Endothelial cell of hepatic sinusoid (primary cell): Measurements from ENCODE around the gene GORASP2.

Experiments
- in situ Hi-C: cut with HindIII; loops from 2 replicates; pipeline ENCODE4 v1.10.0; 2017; ENCODE audit warnings: low sequenced_read_pairs

The GORASP2 gene

DNA sequence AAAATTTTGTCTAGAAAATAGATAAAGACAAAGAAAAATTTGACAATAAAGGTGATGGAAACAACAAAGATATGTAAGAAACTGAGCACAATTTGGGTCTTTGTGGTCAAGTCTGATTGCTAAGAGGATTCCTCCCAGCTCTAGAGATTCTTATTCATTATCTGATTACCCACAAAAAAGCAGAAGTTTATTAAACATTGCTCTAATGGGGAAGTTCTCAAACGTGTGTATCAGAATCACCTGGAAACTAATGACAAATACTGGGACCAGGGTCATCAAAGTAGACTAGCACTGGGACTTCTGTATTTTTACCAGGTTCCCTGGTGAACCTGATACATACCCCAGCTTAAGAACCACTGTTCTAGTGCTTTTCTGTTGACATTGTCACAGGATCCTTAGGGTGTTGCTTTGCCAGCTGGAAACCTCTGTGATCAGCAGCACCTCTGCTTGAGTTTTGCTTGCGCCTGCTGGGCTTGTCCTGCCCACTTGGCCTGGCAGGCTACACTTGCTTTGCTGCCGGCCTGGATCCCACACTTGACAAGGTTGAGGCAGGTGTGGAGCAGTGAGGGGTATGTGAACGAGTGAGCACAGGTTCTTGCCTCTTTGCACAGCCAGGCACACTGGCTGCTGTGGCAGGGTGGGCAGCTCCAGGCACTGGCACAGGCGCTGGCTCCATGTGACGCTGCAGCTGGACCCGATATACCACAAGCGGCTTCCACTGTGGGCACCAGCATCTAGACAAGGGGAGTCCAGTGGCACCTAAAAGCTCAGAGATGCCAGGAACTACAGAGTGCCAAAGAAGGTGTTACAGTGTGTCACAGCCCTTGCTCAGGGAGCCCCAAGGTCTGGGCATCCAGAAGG is 6.2 kb upstream of the GORASP2 start:
- in situ Hi-C loops = no loop called here

DNA sequence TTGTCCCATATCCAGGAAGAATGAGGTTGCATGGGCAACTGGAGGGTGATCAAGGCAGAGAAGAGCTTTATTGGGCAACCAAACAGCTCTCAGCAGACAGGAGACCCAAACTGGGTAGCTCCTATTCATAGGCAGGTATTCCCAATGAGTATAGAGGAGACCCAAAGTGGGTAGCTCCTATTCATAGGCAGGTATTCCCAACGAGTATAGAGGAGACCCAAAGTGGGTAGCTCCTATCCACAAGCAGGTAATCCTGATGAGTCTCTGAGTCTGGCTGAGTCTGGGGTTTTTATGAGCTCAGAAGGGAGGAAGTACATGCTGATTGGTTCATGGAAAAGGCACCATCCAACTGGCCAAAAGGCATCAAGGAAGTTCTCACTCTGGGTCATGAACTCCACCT is 5.3 kb upstream of the GORASP2 start:
- in situ Hi-C loops = no loop called here

DNA sequence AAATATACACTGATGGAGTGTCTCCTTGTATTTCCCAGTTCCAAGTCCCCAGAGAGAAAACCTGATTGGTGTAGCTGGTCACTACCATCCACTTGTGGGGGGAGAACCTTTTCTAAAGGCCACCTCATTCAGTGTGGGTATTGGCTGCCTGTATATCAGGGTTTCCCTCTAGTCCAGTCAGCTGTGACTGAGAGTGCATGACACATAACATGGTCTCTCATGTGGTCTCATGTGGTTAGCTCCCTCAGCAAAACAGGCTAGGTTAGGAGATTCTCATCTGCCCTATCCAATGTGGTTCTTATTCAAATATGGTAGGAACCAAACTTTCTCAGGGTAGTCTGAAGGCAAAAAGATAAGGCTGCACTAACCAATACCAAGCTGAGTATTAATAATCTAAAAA is 4.1 kb upstream of the GORASP2 start:
- in situ Hi-C loops = no loop called here

DNA sequence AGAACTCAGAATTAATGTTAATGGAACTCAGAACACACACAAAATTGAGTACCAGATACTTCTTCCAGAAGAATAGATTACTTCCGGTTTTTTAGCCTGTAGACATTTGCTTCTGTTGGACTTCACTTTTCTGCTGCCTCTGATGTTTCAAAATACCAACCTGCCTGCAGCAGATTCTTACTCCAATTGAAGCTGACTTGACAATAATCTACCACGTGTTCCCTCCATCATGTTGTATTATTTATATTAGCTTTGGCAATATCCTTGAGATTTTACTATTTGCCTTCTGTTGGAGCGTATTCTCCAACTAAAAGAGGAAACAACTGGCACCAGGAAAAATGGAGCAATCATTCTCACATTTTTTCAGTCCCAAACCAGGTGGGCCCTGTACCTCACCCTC is 3.1 kb upstream of the GORASP2 start:
- in situ Hi-C loops = no loop called here

DNA sequence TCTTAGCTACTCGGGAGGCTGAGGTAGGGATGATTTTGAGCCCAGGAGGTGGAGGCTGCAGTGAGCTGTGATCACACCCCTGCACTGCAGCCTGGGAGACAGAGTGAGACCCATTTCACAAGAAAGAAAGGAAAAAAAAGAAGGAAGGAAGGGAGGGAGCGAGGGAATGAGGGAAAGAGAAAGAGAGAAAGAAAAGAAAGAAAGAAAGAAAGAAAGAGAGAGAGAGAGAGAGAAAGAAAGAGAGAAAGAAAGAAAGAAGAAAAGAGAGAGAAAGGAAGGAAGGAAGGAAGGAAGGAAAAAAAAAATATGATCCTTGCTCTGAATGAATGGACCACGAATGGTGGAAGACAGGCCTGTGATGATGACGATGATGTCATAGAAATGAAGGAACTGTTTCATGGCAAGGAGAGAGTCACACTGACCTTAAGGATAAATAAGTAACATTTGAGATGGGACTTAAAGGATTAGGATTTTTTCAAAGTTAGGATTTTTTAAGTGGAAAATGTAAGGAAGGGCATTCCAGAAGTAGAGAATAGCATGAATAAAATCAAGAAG is 2.2 kb upstream of the GORASP2 start:
- in situ Hi-C loops = no loop called here

DNA sequence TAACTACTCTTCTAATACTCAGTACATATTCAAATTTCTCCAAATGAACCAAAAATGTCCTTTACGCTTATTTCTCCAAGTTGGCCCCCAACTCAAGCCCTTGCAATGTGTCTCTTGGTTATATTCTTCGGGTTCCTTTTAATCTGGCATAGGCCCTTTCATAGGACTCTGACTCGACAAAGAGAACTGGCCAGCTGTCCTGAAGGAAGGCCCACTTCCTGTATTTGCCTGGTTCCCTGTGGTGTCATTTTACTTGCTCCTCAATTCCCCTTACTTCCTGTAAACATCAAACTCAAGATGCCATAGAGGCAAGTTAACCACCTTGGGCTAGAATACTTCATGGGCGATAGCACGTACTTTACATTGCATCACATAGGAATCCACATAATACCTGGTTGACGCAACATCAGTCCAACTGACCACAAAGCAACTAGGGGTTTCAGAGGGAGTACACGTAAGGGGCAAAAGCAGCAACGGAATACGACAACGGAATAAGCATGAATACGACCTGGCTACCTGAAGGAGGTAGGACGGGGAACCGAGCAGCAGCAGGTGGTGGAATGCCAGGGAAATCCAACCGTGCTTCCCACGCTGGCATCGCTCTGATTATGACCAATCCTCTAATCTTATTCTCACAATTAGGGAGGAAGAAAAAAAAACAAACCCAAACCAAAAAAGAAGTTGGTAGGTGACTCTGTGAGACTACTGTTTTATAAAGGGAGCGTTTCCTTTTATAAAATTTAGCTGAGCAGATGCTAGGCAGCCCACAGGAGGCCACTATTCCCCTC is 823 bp upstream of the GORASP2 start:
- in situ Hi-C loops = no loop called here

DNA sequence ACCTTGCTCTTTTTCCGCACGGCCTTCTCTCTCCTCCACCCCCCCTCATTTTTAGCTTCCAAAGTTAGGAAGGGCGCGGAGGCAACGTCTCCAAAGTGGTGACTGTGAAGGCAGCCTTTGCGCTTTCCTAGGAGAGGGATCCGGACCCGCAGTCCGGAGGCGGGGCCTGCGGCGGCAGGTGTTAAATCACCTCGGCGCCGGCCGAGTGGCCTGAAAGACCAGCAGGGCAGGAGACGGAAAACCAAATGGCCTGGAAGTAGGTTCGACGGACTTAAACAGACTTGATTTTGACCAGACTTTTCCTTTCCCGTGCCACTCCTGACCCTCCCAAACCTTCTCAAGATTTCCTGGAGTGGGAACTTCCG is 615 bp downstream of the GORASP2 start:
- in situ Hi-C loops = no loop called here

DNA sequence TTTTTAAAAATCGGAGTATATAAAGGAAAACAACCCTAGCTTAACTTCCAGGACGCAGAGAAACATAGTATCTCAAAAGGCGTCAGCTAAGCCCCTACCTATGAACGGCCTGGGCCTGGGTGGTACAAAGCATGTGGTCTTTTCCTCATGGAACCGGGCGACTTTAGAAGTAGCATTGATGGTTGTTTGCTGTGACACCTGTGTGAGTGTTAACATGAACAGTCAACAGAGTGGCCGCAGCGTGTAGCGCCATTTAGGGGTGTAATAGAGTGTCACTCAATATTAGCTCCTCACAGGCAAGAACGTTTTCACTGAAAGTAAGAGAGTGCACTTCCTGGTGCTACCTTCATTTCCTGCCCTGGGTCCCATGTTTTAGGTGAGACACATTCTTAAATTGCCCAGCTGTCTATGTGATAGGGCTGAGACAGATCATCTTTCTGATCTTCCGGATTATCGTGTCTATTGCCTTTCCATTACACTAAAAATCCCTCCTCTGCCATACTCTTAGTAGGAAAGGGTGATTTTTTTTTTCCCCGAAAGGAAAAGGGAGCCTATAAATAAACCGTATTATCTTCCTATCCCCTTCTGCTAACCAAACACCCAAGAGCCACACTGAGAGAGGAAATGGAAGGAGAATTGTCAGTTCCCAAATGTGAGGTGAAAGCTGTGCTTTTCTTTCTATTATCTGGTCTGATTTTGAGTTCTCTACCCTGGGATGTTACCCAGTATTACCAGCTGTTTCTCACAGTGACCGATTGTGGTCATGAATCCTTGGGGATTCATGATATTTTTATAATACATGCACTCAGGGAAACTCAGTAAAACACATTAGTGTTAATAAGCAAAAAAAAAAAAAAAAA is 1.3 kb downstream of the GORASP2 start:
- in situ Hi-C loops = no loop called here

DNA sequence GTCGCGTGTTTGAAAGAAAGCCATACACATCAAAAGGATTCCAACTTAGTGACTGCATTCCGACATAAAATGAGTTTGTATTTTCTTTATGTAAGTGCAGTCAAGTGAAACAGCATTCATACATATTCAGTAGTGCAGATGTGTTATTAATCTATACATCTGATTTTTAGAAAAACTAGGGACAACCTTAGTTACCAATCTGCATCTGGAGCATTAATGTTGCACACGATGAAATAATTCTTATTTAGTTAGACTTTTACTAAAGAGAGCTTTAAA is 1.9 kb downstream of the GORASP2 start:
- in situ Hi-C loops = no loop called here

DNA sequence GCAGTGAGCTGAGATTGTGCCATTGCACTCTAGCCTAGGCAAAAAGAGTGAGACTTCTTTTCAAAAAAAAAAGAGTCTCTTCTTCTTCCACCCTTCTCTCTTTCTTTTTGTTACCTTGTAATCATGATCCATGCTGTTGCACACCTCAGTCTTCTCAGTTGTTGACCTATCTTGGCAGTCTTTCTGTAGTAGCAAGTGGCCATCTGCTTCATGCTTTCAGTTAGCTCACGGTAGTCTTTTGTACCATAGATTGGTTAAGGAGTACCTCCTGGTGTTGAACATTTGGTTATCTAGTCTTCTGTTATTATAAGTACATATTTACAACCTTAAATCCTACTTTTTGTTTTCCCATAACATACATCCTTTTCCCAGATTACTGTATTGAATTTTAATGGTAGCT is 3.1 kb downstream of the GORASP2 start:
- in situ Hi-C loops = no loop called here

DNA sequence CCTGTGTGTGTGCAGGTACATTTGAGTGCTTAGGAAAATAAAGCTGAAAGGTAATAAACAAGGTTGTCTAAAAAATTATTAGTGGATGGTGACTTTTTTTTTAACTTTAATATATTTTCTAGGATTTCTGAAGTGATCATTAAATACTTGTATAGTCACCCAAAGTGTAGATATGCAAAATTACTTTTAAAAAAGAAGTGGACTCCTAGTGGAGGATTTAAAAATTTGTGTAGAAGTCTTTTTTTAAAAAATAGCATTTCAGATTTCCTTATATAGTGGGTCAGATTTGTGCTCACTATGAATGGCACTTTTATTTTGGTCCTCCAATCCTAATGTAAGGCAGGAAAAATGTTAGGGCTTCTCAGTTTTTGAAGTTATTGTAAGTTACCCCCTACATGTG is 3.9 kb downstream of the GORASP2 start:
- in situ Hi-C loops = no loop called here

DNA sequence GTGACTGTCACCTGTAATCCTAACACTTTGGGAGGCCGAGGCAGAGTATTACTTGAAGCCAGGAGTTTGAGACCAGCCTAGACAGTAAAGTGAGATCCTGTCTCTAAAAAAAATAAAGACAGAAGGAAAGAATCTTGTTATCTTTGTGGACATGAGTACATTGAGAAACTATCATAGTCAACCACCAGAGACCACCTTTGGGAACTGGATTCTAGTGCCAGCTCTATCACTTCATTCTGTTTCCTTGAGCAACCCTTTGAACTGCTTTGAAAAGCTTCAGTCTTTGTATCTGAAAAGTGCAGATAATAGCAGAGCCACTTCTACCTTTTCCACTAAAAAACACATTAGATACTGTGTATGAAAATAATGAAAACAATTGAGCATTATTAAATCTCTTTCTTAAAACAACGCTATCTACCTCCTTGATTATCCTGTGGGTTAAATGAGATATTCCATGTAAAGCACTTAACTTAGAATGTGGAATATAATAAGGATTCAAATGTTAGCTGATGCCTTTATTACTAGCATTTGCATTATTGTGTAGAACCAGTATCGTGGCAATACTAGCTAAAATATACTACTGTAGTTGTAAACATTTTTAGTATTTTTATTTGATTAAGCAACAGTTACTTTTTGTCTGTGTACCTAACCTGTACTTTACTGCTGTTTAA is 8.8 kb downstream of the GORASP2 start:
- in situ Hi-C loops = no loop called here

DNA sequence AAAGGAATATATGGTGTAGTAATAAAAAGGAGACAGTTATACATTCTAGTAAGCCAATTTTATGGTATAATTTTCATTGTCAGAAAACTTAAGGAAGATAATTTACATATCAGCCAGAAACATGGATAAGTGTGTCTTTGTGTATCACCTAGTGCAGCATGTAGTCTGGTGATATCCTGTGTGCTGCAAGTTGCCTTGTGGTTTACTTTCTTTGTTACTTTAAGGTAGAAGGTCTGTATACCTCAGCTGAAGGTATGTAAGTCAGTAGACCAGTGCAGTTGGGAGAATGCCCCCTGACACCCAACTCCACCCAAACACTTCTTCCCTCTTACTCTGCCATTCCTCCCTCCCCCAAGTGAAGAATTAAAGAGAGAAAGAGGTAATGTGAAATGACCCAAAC is 11.0 kb downstream of the GORASP2 start:
- in situ Hi-C loops = no loop called here

DNA sequence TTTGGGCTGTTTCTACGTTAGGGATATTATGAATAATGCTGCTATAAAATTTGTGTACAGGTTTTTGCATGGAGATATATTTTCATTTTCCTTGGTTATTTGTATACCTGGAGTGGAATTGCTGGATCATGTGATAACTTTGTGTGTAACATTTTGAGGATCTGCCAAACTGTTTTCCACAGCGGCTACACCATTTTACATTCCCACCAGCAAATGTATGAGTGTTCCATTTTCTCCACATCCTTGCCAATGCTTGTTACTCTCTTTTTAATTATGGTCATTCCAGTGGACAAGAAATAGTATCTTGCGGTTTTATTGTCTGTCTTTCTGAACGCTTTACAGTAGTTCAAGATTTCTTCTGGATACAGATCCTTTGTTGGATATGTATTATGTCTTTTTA is 13.6 kb downstream of the GORASP2 start:
- in situ Hi-C loops = no loop called here

DNA sequence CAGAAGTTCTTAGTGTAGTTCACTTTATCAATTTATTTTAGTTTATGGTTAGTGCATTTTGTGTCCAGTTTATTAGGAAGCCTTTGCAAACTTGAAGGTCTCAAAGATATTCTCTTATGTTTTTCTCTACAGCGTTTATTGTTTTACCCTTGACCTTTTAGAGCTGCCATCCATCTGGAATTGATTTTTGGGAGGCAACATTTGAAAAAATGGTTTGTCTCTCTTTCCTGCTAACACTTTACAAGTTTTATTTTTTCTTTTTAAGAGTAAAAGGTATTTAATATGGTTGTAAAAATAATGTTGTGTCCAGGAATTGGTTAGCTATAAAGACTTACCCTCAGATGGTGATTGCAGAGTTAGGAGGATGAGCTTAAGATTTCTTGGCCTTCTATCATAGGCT is 14.0 kb downstream of the GORASP2 start:
- in situ Hi-C loops = no loop called here

DNA sequence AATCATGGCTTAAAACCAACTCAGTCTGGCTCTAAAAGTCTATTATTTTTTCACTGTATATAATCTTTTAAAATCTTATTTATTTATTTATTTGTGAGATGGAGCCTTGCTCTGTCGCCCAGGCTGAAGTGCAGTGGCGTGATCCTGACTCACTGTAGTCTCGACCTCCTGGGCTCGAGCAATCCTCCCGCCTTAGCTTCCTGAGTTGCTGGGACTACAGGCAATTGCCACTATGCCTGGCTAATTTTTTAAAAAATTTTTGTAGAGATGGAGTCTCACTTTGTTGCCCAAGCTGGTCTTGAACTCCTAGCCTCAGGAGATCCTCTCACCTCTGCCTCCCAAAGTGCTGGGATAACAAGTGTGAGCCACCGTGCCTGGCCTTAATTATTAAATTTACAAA is 14.5 kb downstream of the GORASP2 start:
- in situ Hi-C loops = no loop called here

DNA sequence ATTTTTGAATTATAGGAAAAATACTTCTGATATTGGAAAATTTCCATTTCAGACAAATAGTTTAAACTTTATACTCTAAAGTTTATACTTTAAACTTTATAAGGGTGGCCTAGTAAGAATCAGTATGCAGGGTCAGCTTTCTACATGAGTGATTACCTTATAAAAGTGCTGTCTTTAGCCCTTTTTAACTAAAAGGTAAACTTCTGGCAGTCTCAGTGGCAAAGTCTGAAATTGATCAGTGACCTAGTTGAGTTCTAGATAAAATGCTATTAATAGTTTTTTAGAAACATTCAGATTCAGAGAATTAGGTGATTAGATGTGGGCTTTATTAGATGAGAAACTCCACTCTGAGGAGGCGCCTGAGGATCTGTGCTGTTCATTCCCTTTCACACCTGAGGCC is 15.5 kb downstream of the GORASP2 start:
- in situ Hi-C loops = no loop called here

DNA sequence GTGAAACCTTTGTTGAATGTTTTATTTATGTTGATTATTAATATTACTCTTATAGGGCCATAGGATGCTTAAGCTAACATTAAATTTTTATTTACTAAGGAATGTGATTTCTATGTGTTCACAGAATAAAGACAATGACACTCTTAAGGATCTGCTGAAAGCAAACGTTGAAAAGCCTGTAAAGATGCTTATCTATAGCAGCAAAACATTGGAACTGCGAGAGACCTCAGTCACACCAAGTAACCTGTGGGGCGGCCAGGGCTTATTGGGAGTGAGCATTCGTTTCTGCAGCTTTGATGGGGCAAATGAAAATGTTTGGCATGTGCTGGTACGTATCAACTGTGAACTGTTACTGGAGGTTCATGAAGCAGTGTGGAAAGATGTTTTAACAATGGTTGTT is 20.4 kb downstream of the GORASP2 start:
- in situ Hi-C loops = no loop called here

DNA sequence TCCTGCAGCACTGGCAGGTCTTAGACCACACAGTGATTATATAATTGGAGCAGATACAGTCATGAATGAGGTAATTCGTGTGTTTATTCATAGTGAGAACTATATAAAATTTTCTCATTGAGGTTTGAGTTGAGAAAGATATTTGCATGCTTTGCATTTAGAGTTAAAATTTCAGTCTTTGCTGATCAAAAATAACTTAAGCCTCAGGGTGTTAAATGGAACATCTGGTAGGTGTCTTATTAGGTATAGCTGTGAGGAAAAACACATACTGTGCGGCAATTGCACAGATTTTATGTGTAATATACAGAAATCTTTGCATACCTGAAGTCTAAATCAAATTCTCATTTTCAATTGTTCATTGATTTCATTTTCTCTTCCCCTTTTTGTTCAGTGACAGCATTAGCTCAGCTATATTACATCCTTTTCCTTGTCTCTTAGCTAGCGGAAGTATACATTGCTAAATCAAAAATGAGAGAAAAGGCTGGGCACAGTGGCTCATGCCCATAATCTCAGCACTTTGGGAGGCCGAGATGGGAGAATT is 21.2 kb downstream of the GORASP2 start:
- in situ Hi-C loops = loop anchor here (10.0 kb wide), 1 partner anchor 295 kb away; no protein-coding TSS in a partner anchor

DNA sequence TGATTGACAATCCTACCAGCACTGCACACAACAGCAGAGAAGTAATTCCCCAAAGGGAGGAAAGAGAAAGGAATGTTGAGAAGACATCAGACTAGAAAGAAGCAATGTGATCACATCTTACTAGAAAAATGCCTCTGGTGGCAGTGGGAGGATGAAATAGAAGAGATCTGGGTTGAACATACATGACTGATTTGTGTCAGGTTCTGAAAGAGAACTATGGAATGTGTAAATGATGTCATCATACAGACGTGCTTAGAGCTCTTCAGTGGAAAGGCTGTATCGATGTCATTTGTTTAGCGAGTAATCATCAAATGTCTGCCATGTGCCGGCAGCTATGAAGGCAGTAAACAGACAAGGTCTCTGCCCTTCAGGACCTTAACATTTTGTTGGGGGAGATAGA is 24.9 kb downstream of the GORASP2 start:
- in situ Hi-C loops = loop anchor here (10.0 kb wide), 1 partner anchor 291 kb away; no protein-coding TSS in a partner anchor
